OCI-LY7 (cell line): Measurements from ENCODE around the gene MRGPRE. TPM values are rescaled to one million over a fixed set of nuclear protein-coding genes. Genes with fewer than 3 reads are reported as not detected.

Experiments used
- BruUV-seq: library from RNA; stranded (reverse); fragments of 400-500 nt; replicated peaks from 2 replicates; lab custom pipeline; 2021; lab: Mats Ljungman, UMichigan
- CTCF ChIA-PET: fragments of 300-600 bp; sonication (Branson Sonifier 250); formaldehyde crosslinking; loops from one replicate; lab custom pipeline; 2022; ENCODE audit warnings: antibody characterized with exemption; ENCODE audit not compliant: unreplicated experiment; lab: Charles Lee
- POLR2A ChIA-PET: fragments of 300-600 bp; sonication (Branson Sonifier 250); formaldehyde crosslinking; loops from one replicate; lab custom pipeline; 2022; ENCODE audit warnings: antibody characterized with exemption; lab: Charles Lee
- DNase-seq: peaks from one replicate; pipeline ENCODE4 v3.0.0-alpha.2; 2015; ENCODE audit warnings: low spot score
- H2AFZ ChIP-seq: fragments of 200-600 bp; sonication (generic), shearing (Covaris generic); 2 replicates; pipeline ENCODE4 v1.6.1; 2014; ENCODE audit warnings: mild to moderate bottlenecking, antibody characterized with exemption, low read length, moderate library complexity
- H3K27ac ChIP-seq: fragments of 200-600 bp; sonication (generic); 2 replicates; pipeline ENCODE4 v1.5.1; 2014; ENCODE audit warnings: mixed run types, low read depth, mild to moderate bottlenecking, moderate library complexity, low read length, inconsistent platforms; ENCODE audit not compliant: poor library complexity, severe bottlenecking
- H3K36me3 ChIP-seq: fragments of 200-600 bp; sonication (generic); 2 replicates; pipeline ENCODE4 v1.6.1; 2014; ENCODE audit warnings: mild to moderate bottlenecking, antibody characterized with exemption, low read length, moderate library complexity, mixed read lengths; ENCODE audit not compliant: insufficient read depth
- H3K4me1 ChIP-seq: fragments of 200-600 bp; sonication (generic); 2 replicates; pipeline ENCODE4 v1.5.1; 2014; ENCODE audit warnings: mild to moderate bottlenecking, low read length; ENCODE audit not compliant: insufficient read depth, poor library complexity, severe bottlenecking
- H3K4me2 ChIP-seq: fragments of 200-600 bp; sonication (generic); 2 replicates; pipeline ENCODE4 v1.6.1; 2014; ENCODE audit warnings: mild to moderate bottlenecking, low read length
- H3K4me3 ChIP-seq: fragments of 200-600 bp; sonication (generic); 2 replicates; pipeline ENCODE4 v1.5.1; 2014; ENCODE audit warnings: mild to moderate bottlenecking, low read depth, low read length; ENCODE audit not compliant: poor library complexity, severe bottlenecking
- H3K79me2 ChIP-seq: fragments of 200-600 bp; sonication (generic); 2 replicates; pipeline ENCODE4 v1.6.1; 2016; ENCODE audit warnings: low read depth, mild to moderate bottlenecking, low read length, moderate library complexity, mixed read lengths; ENCODE audit not compliant: insufficient read depth
- H3K9me2 ChIP-seq: fragments of 200-600 bp; sonication (generic); 2 replicates; pipeline ENCODE4 v1.6.1; 2016; ENCODE audit warnings: mild to moderate bottlenecking, low read length, mixed read lengths; ENCODE audit not compliant: insufficient read depth
- H3K9me3 ChIP-seq: fragments of 200-600 bp; sonication (generic); 2 replicates; pipeline ENCODE4 v1.6.1; 2014; ENCODE audit warnings: mild to moderate bottlenecking, mixed run types, low read length, mixed read lengths
- H4K20me1 ChIP-seq: fragments of 200-600 bp; sonication (generic); 2 replicates; pipeline ENCODE4 v1.6.1; 2014; ENCODE audit warnings: mild to moderate bottlenecking, antibody characterized with exemption, low read length, moderate library complexity, mixed read lengths; ENCODE audit not compliant: insufficient read depth
- CTCF ChIP-seq: fragments of 200-600 bp; sonication (generic); conservative IDR thresholded peaks from 2 replicates; pipeline ENCODE4 v1.5.1; 2014; ENCODE audit warnings: mild to moderate bottlenecking, antibody characterized with exemption, low read length, moderate library complexity, mixed read lengths
- EZH2phosphoT487 ChIP-seq: fragments of 200-600 bp; sonication (generic); IDR thresholded peaks from 2 replicates; pipeline ENCODE4 v1.6.1; 2018; ENCODE audit warnings: low read depth, borderline replicate concordance, mild to moderate bottlenecking, mixed run types, antibody characterized with exemption, low read length, moderate library complexity, mixed read lengths
- intact Hi-C: fragments of 100-400 bp; cut with micrococcal nuclease; formaldehyde crosslinking; loops from one replicate; pipeline ENCODE4 v1.10.0; 2022; ENCODE audit not compliant: unreplicated experiment
- total RNA-seq, 2 experiments: library from RNA; depleted of rRNA in 1 of 2; stranded (reverse); fragments of >200 nt in 1 of 2; shearing (Covaris generic) in 1 of 2; gene quantifications; 2 replicates each; pipeline ENCODE4 v1.2.3, GENCODE V29; 2014 to 2022

MRGPRE gene
- total RNA-seq, 2 experiments from 2014 or later, result not detected

GRCh38 chr11:3225826-3226750, 6.1 kb downstream of the MRGPRE start:
- no peak overlapping the region for H2AFZ ChIP-seq
- no peaks in the 10 kb centered on the region for H3K4me1 ChIP-seq
- H4K20me1 ChIP-seq, result no peaks in the 10 kb centered on the region
- ChIA-PET POLR2A (no interaction called here), CTCF (no interaction called here)
- DNase-seq, result no peak
- H3K9me2 ChIP-seq, result no peaks in the 10 kb centered on the region
- TF ChIP-seq EZH2phosphoT487 (no peak), CTCF (no peak)
- H3K4me3 ChIP-seq, result no peak overlapping the region
- H3K79me2 ChIP-seq, result no peaks in the 10 kb centered on the region
- no peak overlapping the region for H3K27ac ChIP-seq
- no TSS peak for BruUV-seq
- intact Hi-C loops, result no loop called here
- no peaks in the 10 kb centered on the region for H3K9me3 ChIP-seq
- H3K4me2 ChIP-seq, result no peak overlapping the region
- no peaks in the 10 kb centered on the region for H3K36me3 ChIP-seq

GRCh38 chr11:3225159-3225758, 7.0 kb downstream of the MRGPRE start:
- intact Hi-C loops, result no loop called here
- Histone ChIP-seq H2AFZ (no peak overlapping the region), H3K27ac (no peak overlapping the region), H3K79me2 (no peaks in the 10 kb centered on the region), H3K4me3 (no peak overlapping the region), H3K36me3 (no peaks in the 10 kb centered on the region), H3K4me2 (no peak overlapping the region), H3K4me1 (no peaks in the 10 kb centered on the region), H3K9me3 (no peaks in the 10 kb centered on the region), H4K20me1 (no peaks in the 10 kb centered on the region), H3K9me2 (no peaks in the 10 kb centered on the region)
- no peak for DNase-seq
- CTCF ChIA-PET, result no interaction called here
- no TSS peak for BruUV-seq
- POLR2A ChIA-PET, result no interaction called here
- TF ChIP-seq CTCF (no peak), EZH2phosphoT487 (no peak)
